Right lobe of liver (tissue), 6 donors: ENCODE measurements around the gene SURF4. TPM values are rescaled to one million over a fixed set of nuclear protein-coding genes. Genes with fewer than 3 reads are reported as not detected.
"Not testable (repeated sequence)": the region's sequence is repeated elsewhere in the genome, so short reads cannot be mapped to it uniquely, and the experiment has no call there.

Experiments used
- ATAC-seq, 4 donors: fragments of 200-7000 bp; cut with Tn5 transposase; one replicate each; pipeline ENCODE4 v1.9.1; 2020; ENCODE audit warnings: mild to moderate bottlenecking in 4 of 4, moderate library complexity in 4 of 4
- DNase-seq, 3 donors: peaks; one replicate each; pipeline ENCODE4 v3.0.0-alpha.2; 2020
- H3K27ac ChIP-seq, 3 donors: fragments of 200-600 bp; one replicate each; pipeline ENCODE4 v1.8.0; 2022
- H3K27me3 ChIP-seq, 2 donors: fragments of 200-600 bp; one replicate each; pipeline ENCODE4 v1.8.0; 2022
- H3K36me3 ChIP-seq, 4 donors: fragments of 200-600 bp; sonication (generic) in 1 of 4; one replicate each; pipeline versions ENCODE4 v1.5.1 to v1.8.0; 2017 to 2022; ENCODE audit warnings: control low read depth in 1 of 4
- H3K4me1 ChIP-seq, 4 donors: fragments of 200-600 bp; sonication (generic) in 1 of 4; one replicate each; pipeline versions ENCODE4 v1.5.1 to v1.8.0; 2017 to 2022; ENCODE audit warnings: control low read depth in 1 of 4
- H3K4me3 ChIP-seq, 3 donors: fragments of 200-600 bp; one replicate each; pipeline ENCODE4 v1.8.0; 2022
- H3K9me3 ChIP-seq, 4 donors: fragments of 200-600 bp; sonication (generic) in 1 of 4; one replicate each; pipeline versions ENCODE4 v1.5.1 to v1.8.0; 2017 to 2022; ENCODE audit warnings: control low read depth in 1 of 4
- POLR2A ChIP-seq: fragments of 450-650 bp; IDR thresholded peaks from one replicate; pipeline ENCODE4 v1.6.1; 2017; ENCODE audit warnings: antibody characterized with exemption, mild to moderate bottlenecking
- WGBS: methylation state at CpG from one replicate; pipeline ENCODE4 v1.1.6; 2018; ENCODE audit warnings: low coverage, low lambda C conversion rate; ENCODE audit not compliant: insufficient coverage; ENCODE audit errors: missing lambda C conversion rate; 5-methylcytosine and 5-hydroxymethylcytosine counted together
- intact Hi-C, 2 donors: fragments of 100-400 bp; cut with DNase I; formaldehyde crosslinking; loops; one replicate each; pipeline versions ENCODE4 v1.11.2 to v1.14.1; 2022
- total RNA-seq, 6 experiments: library from RNA; depleted of rRNA in 2 of 6; stranded (reverse); fragments of >200 nt in 2 of 6; fragmentation: NEBNext Ultra II Directional in 3 of 6; extraction: Animal tissue kit (Norgen Biotek cat#: 25700) in 3 of 6; gene quantifications; one replicate each; pipeline versions ENCODE4 v1.1.0 to v1.2.4, GENCODE V29; 2016 to 2023
- TF ChIP-seq, protein P1 (sequence below), 4 donors: fragments of 200-600 bp in 3 of 4; fragments of 450-650 bp in 1 of 4; IDR thresholded peaks; one replicate each; pipeline versions ENCODE4 v1.5.1 to v1.8.0; 2016 to 2022; ENCODE audit warnings: antibody characterized with exemption in 4 of 4, mild to moderate bottlenecking in 2 of 4
- donor health status: DM: no; HTN: yes; CAD: no.
- donor health status: DM: no; HTN: no; CAD: no.
- donor health status: DM: no; HTN: no; CAD: no.
- donor health status: DM: no; HTN: yes; CAD: no.
- donor health status: DM: no; HTN: yes; CAD: no.

The SURF4 gene
- total RNA-seq, 6 experiments from 2014 or later = 181 to 243 (median 213) TPM

DNA sequence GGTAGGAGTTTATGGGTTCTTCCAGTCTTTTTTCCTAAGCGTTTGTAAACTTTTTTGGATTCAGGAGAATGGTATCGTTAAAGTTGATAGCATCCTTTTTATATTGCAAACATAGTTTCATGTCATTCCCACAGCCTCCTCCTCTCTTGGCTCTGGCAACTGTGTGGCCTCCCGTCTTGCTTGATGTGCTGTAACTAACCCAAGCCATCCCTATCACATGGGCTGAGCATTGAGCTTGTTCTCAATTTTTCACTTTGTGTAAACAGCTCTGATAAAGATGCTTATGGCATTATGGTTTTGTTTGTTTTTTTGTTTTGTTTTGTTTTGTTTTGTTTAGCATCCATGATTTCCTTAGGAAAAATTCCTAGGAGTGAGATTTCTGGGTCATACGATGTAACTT lies 4.9 kb upstream of the SURF4 start:
- TF ChIP-seq POLR2A = no peak
- TF ChIP-seq, protein P1, sequence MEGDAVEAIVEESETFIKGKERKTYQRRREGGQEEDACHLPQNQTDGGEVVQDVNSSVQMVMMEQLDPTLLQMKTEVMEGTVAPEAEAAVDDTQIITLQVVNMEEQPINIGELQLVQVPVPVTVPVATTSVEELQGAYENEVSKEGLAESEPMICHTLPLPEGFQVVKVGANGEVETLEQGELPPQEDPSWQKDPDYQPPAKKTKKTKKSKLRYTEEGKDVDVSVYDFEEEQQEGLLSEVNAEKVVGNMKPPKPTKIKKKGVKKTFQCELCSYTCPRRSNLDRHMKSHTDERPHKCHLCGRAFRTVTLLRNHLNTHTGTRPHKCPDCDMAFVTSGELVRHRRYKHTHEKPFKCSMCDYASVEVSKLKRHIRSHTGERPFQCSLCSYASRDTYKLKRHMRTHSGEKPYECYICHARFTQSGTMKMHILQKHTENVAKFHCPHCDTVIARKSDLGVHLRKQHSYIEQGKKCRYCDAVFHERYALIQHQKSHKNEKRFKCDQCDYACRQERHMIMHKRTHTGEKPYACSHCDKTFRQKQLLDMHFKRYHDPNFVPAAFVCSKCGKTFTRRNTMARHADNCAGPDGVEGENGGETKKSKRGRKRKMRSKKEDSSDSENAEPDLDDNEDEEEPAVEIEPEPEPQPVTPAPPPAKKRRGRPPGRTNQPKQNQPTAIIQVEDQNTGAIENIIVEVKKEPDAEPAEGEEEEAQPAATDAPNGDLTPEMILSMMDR (IDR thresholded peaks at IDR 0.05) = no peak
- H3K36me3 ChIP-seq = no peaks in the 10 kb centered on the region
- DNase-seq (no peak), ATAC-seq (no peak)
- no peaks in the 10 kb centered on the region for H3K9me3 ChIP-seq
- no peak overlapping the region for H3K4me3 ChIP-seq
- intact Hi-C loops = loop anchor here in 1 of 2 donors (10.0 kb wide), 1 partner anchor 46 kb away; the partner anchor contains the start of gene SURF6
- no peak overlapping the region for H3K27ac ChIP-seq
- H3K4me1 ChIP-seq = peaks cover 0 to 6% (median 0%) of the 10 kb centered on the region in 4 donors
- H3K27me3 ChIP-seq = no peaks in the 10 kb centered on the region
- WGBS = 88% methylated on average over 3 of the region's 4 CpGs

DNA sequence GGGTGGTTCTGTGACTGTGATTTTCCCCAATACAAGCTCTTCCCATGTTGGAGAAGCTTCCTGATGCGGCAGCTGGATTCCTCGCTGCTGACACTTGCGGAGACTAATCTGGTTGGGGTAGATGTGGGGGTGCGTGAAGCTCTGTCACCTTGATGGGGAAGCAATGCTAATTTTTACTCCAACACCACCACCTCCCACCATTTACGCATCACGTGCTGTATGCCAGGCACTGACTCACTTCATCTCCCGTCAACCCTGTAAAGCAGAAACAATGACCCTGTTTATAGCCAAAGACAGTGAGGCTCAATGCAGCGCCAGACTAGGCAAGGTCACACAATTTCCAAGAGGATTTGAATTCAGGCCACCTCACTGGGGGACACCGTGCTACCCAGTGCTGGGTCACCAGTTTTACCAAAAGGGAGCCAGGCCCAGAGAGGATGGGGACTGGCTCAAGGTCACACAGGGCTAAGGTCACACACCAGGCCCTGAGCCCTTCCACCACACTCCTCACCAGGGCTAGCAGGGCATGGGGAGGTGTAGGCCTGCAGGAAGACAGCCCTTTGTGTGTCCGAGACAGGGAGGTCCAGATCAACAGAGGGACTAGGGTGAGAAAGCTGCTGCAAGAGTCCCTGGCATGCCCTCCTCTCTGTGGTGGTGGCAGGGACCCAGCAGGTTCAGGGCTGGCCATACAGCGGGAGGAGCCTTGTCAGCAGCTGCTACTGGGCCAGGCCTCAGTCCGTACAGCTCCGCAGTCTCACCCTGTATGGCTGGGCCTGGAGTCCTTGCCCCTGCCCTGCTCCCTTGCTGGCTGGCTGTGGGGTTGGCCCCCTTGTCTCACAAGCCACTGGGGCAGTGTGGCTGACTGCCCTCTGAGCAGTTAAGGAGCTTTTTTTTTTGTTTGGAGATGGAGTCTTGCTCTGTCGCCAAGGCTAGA lies 3.6 kb upstream of the SURF4 start:
- H3K9me3 ChIP-seq = no peaks in the 10 kb centered on the region
- WGBS = 95% methylated on average over 5 of the region's 14 CpGs
- TF ChIP-seq POLR2A = no peak
- TF ChIP-seq, protein P1 (IDR thresholded peaks at IDR 0.05) = no peak
- no peaks in the 10 kb centered on the region for H3K27me3 ChIP-seq
- H3K36me3 ChIP-seq = no peaks in the 10 kb centered on the region
- DNase-seq (no peak), ATAC-seq (no peak)
- no peak overlapping the region for H3K4me3 ChIP-seq
- intact Hi-C loops = loop anchor here in 1 of 2 donors (10.0 kb wide), 1 partner anchor 45 kb away; the partner anchor contains the start of gene SURF6
- no peak overlapping the region for H3K27ac ChIP-seq
- peaks cover 0 to 7% (median under 1%) of the 10 kb centered on the region in 4 donors for H3K4me1 ChIP-seq

DNA sequence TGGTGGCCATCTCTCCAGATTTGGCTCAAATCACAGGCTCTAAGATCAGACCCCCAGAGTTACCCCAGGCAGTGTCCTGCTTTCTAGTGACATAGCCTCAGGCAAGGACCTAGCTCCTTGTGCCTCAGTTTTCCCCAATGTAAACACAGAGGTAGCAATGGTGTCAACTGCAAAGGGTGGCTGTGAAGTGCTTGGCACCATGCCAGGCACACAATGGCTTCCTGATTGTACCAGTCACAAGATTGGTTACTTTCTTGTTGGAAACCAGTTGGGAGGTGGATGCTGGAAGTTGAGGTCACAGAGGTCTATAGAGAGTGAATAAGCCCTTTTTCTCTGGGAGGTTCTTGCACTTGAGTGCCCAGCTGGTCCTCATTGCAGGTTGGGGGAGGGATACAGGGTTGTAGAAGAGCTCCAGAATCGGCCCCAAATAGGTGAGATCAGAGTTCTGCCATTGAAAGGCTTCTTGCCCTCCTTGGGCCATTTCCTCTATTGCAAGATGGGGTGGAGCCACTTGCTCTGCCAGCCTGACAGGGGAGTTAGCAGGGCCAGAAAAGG lies 2.6 kb upstream of the SURF4 start:
- ATAC-seq (no peak), DNase-seq (no peak)
- no peaks in the 10 kb centered on the region for H3K27me3 ChIP-seq
- peaks cover 0 to 16% (median 5%) of the 10 kb centered on the region in 4 donors for H3K4me1 ChIP-seq
- H3K9me3 ChIP-seq = no peaks in the 10 kb centered on the region
- WGBS = 57% methylated on average over 1 of the region's 1 CpG
- no peak for TF ChIP-seq POLR2A
- TF ChIP-seq, protein P1 (IDR thresholded peaks at IDR 0.05) = no peak
- intact Hi-C loops = no loop called here
- peaks cover 0 to 3% (median 0%) of the 10 kb centered on the region in 4 donors for H3K36me3 ChIP-seq
- no peak overlapping the region for H3K4me3 ChIP-seq
- H3K27ac ChIP-seq = no peak overlapping the region

DNA sequence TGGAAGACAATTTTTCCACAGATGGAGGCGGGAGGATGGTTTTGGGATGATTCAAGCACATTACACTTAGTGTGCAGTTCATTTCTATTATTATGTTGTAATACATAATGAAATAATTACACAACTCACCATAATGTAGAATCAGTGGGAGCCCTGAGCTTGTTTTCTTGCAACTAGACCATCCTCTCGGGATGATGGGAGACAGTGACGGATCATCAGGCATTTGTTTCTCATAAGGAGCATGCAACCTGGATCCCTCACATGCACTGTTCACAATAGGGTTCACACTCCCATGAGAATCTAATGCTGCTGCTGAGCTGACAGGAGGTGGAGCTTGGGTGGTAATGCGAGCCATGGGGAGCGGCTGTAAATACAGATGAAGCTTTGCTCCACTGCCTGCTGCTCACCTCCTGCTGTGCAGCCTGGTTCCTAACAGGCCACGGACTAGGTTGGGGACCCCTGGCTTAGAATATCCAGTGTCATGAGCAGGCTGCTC lies 1.9 kb upstream of the SURF4 start:
- TF ChIP-seq, protein P1 (IDR thresholded peaks at IDR 0.05) = no peak
- no peak for TF ChIP-seq POLR2A
- ATAC-seq (no peak), DNase-seq (no peak)
- intact Hi-C loops = no loop called here
- H3K27ac ChIP-seq = no peak overlapping the region
- no peak overlapping the region for H3K4me3 ChIP-seq
- peaks cover 0 to 5% (median 2%) of the 10 kb centered on the region in 4 donors for H3K36me3 ChIP-seq
- WGBS = 47% methylated on average over 3 of the region's 6 CpGs
- no peaks in the 10 kb centered on the region for H3K9me3 ChIP-seq
- H3K4me1 ChIP-seq = peaks cover 0 to 23% (median 7%) of the 10 kb centered on the region in 4 donors
- no peaks in the 10 kb centered on the region for H3K27me3 ChIP-seq

DNA sequence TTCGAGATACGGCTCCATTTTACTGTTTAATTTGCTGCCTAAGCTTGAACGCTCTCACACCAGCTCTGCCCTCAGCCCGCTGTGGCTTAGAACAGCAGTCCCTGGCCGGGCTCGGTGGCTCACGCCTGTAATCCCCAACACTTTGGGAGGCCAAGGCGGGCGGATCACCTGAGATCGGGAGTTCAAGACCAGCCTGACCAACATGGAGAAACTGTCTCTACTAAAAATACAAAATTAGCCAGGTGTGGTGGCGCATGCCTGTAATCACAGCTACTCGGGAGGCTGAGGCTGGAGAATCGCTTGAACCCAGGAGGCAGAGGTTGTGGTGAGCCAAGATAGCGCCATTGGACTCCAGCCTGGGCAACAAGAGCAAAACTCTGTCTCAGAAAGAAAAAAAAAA lies 1.4 kb upstream of the SURF4 start:
- intact Hi-C loops, H3K9me3 ChIP-seq, H3K36me3 ChIP-seq, ATAC-seq, H3K27ac ChIP-seq, DNase-seq, H3K4me3 ChIP-seq, H3K27me3 ChIP-seq: not testable (repeated sequence)
- WGBS = 74% methylated on average over 6 of the region's 14 CpGs
- peaks cover 0 to 28% (median 10%) of the 10 kb centered on the region in 4 donors for H3K4me1 ChIP-seq
